CD4-positive, alpha-beta T cell (primary cell): ENCODE measurements around the gene HM13. TPM values are rescaled to one million over a fixed set of nuclear protein-coding genes. Genes with fewer than 3 reads are reported as not detected.
"Not testable (repeated sequence)": the region's sequence is repeated elsewhere in the genome, so short reads cannot be mapped to it uniquely, and the experiment has no call there.

Experiments
- ATAC-seq: fragments of 200-7000 bp; cut with Tn5 transposase; one replicate; pipeline ENCODE4 v1.10.0; 2022; ENCODE audit warnings: mild to moderate bottlenecking; ENCODE audit not compliant: poor library complexity
- CTCF ChIA-PET: fragments of 350-600 bp; sonication (Branson Sonifier 250); formaldehyde crosslinking; loops from one replicate; lab custom pipeline; 2021; ENCODE audit warnings: antibody characterized with exemption, inconsistent platforms; lab: Charles Lee
- POLR2A ChIA-PET: fragments of 350-600 bp; sonication (Branson Sonifier 250); formaldehyde crosslinking; loops from one replicate; lab custom pipeline; 2021; ENCODE audit warnings: antibody characterized with exemption, inconsistent platforms; lab: Charles Lee
- DNase-seq, 14 experiments: peaks; one replicate each; pipeline ENCODE4 v3.0.0-alpha.2; 2013 to 2020; ENCODE audit warnings: mixed read lengths in 2 of 14
- H3K27ac ChIP-seq, 2 donors: one replicate each; pipeline versions ENCODE4 v1.5.1 to v1.7.0; 2013; ENCODE audit warnings: low read length in 2 of 2, low read depth in 1 of 2, mild to moderate bottlenecking in 1 of 2
- H3K27me3 ChIP-seq, 2 experiments: 1 replicate in 1 of 2; 2 replicates in 1 of 2; pipeline versions ENCODE4 v1.6.1 to v1.7.0; 2013; ENCODE audit warnings: low read length in 2 of 2, control low read depth in 1 of 2, mild to moderate bottlenecking in 1 of 2, moderate library complexity in 1 of 2; ENCODE audit not compliant: insufficient read depth in 2 of 2, control insufficient read depth in 1 of 2
- H3K36me3 ChIP-seq: one replicate; pipeline ENCODE4 v1.6.1; 2013; ENCODE audit warnings: low read length, control low read depth; ENCODE audit not compliant: insufficient read depth
- H3K4me1 ChIP-seq: one replicate; pipeline ENCODE4 v1.6.1; 2013; ENCODE audit warnings: low read length, control low read depth; ENCODE audit not compliant: insufficient read depth
- H3K4me3 ChIP-seq: one replicate; pipeline ENCODE4 v1.5.1; 2013; ENCODE audit warnings: mild to moderate bottlenecking, low read length, moderate library complexity
- H3K9me3 ChIP-seq, 2 experiments: 1 replicate in 1 of 2; 2 replicates in 1 of 2; pipeline versions ENCODE4 v1.6.1 to v1.7.0; 2013; ENCODE audit warnings: low read length in 2 of 2, mild to moderate bottlenecking in 2 of 2, control low read depth in 1 of 2, moderate library complexity in 1 of 2; ENCODE audit not compliant: control insufficient read depth in 1 of 2, insufficient read depth in 1 of 2
- H3K27ac Mint-ChIP-seq: one replicate; pipeline ENCODE4 v1.8.0; 2020; ENCODE audit warnings: mixed read lengths
- H3K27me3 Mint-ChIP-seq: one replicate; pipeline ENCODE4 v1.8.0; 2021; ENCODE audit warnings: mixed read lengths
- H3K36me3 Mint-ChIP-seq: one replicate; pipeline ENCODE4 v1.8.0; 2021; ENCODE audit warnings: low read depth, mixed read lengths
- H3K4me1 Mint-ChIP-seq: one replicate; pipeline ENCODE4 v1.8.0; 2021; ENCODE audit warnings: low read depth, mixed read lengths
- H3K4me3 Mint-ChIP-seq: one replicate; pipeline ENCODE4 v1.8.0; 2020; ENCODE audit warnings: mild to moderate bottlenecking, mixed read lengths
- H3K9me3 Mint-ChIP-seq: one replicate; pipeline ENCODE4 v1.8.0; 2020; ENCODE audit warnings: mixed read lengths
- intact Hi-C, 2 experiments: fragments of 100-400 bp; cut with DNase I in 1 of 2; cut with micrococcal nuclease in 1 of 2; formaldehyde crosslinking; loops; one replicate each; pipeline versions ENCODE4 v1.15.1 to v1.9.0; 2023 to 2025; cut with DNase I, micrococcal nuclease
- total RNA-seq, 174 experiments: library from RNA in 2 of 174; stranded (reverse) in 2 of 174; gene quantifications; one replicate each; pipeline ENCODE4 v1.2.3 and lab custom pipeline; 2021 to 2026
- TF ChIP-seq, protein P1 (sequence below): fragments of 200-600 bp; IDR thresholded peaks from one replicate; pipeline ENCODE4 v1.8.0; 2022; ENCODE audit warnings: antibody characterized with exemption, mild to moderate bottlenecking

HM13 gene
- total RNA-seq, 2 experiments from 2014 or later, result 97.8 to 113 TPM

DNA sequence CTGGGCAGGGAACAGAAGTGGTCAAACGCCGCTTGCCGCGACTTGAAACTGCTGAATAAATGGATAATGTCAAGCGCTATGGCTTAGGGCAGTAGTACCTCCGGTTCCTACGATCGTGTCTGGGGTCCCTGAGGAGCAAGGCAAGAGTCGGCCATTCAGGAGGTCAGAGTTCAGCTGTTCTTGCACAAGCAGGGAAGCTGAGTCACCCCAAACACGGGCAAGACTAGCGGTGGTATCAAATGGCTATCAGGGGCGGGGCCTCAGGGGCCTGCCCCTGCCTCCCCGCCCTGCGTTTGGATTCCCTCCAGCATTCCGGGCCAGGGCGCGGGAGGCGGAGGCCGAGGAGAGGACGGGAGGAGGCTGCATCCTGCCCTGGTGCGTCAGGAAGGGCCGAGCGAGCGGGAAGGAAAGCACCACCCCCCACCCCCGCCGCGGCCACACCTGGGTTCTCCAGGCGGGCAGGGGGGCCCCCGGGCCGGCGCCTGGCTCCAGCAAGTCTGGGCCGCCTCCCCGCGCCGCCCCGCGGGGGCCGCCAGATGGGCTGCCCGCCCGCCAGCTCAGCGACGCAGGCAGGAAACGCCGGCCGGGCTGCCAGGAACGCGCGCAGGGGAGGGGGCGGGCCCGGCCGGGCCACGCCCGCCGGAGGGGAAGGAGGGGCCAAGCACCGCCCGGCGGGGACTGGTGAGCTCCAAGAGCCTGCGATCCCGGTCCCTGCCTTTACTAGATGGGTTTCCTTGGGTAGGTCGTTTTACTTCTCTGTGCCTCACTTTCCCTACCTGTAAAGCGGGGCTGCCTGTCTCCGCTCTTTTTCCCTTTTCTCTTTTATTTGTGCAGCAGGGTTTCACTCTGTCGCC lies 58.7 kb downstream of the HM13 start:
- ChIA-PET CTCF (interaction anchor here (1.1 to 16.9 kb wide), 7 partner anchors 10 to 151 kb away, joined by 3 to 347 read pairs (median 5); partner anchors contain the start of gene ID1), POLR2A (interaction anchor here (0.7 to 3.2 kb wide), 18 partner anchors 10 to 151 kb away, joined by 3 to 57 read pairs (median 4); partner anchors contain the start of genes BCL2L1, HM13 and ID1)
- Histone ChIP-seq H3K36me3 (peaks cover 13% of the 10 kb centered on the region), H3K4me3 (peak overlapping the region; percentile 74), H3K27me3 (no peaks in the 10 kb centered on the region), H3K4me1 (peaks cover 20% of the 10 kb centered on the region), H3K27ac (peak overlapping the region; percentile 37 to 76), H3K9me3 (no peaks in the 10 kb centered on the region)
- H3K4me1 Mint-ChIP-seq, result peaks cover 26% of the 10 kb centered on the region
- intact Hi-C loops, result loop anchor here in 1 of 2 experiments (1.0 to 5.0 kb wide), 2 partner anchors 32 to 149 kb away; partner anchors contain the start of genes BCL2L1 and ID1
- peak; percentile 75 to 94 (median 85) for DNase-seq
- peaks cover 10% of the 10 kb centered on the region for H3K36me3 Mint-ChIP-seq
- TF ChIP-seq, protein P1, sequence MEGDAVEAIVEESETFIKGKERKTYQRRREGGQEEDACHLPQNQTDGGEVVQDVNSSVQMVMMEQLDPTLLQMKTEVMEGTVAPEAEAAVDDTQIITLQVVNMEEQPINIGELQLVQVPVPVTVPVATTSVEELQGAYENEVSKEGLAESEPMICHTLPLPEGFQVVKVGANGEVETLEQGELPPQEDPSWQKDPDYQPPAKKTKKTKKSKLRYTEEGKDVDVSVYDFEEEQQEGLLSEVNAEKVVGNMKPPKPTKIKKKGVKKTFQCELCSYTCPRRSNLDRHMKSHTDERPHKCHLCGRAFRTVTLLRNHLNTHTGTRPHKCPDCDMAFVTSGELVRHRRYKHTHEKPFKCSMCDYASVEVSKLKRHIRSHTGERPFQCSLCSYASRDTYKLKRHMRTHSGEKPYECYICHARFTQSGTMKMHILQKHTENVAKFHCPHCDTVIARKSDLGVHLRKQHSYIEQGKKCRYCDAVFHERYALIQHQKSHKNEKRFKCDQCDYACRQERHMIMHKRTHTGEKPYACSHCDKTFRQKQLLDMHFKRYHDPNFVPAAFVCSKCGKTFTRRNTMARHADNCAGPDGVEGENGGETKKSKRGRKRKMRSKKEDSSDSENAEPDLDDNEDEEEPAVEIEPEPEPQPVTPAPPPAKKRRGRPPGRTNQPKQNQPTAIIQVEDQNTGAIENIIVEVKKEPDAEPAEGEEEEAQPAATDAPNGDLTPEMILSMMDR, result no peak
- no peaks in the 10 kb centered on the region for H3K27me3 Mint-ChIP-seq
- peak overlapping the region; percentile 90 for H3K4me3 Mint-ChIP-seq
- peak; percentile 89 for ATAC-seq
- peak overlapping the region; percentile 89 for H3K27ac Mint-ChIP-seq
- no peaks in the 10 kb centered on the region for H3K9me3 Mint-ChIP-seq

DNA sequence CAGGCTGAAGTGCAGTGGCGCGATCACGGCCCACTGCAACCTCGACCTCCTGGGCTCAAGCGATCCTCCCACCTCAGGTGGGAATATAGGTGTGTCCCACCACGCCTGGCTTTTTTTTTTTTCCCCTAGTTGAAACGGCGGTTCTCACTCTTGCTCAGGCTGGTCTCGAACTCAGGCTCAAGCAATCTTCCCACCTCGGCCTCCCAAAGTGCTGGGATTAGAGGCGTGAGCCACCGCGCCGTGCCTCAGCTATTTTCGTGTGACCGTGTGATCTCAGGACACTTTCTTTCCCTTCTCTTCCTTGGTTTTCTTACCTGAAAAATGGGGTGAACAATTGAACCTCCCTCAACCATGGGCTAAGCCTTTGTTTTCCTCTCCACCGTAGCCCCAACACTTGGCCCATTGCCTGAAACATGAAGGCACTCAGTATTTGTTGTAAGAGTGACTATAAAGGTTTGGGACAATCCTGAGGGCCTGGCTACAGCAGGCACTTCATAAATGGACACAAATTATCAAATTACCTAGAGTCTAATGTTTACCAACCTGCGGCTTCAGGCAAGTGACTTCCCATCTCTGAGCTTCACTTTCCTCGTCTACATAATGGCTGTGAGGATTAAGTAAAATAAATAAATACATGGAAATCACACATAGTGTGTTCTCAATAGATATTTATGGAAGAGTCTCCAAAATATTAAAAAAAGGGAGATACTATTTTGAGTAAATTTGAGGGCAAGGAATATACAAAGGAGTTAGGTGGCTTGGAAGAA lies 59.5 kb downstream of the HM13 start:
- POLR2A ChIA-PET, result interaction anchor here (0.7 to 3.2 kb wide), 15 partner anchors 9 to 150 kb away, joined by 3 to 57 read pairs (median 3); partner anchors contain the start of genes HM13 and ID1
- H3K9me3 ChIP-seq, result no peaks in the 10 kb centered on the region
- intact Hi-C loops, result loop anchor here in 1 of 2 experiments (1.0 to 5.0 kb wide), 2 partner anchors 32 to 149 kb away; partner anchors contain the start of genes BCL2L1 and ID1
- no peaks in the 10 kb centered on the region for H3K9me3 Mint-ChIP-seq
- peaks cover 26% of the 10 kb centered on the region for H3K4me1 Mint-ChIP-seq
- CTCF ChIA-PET, result interaction anchor here (1.1 to 16.9 kb wide), 6 partner anchors 11 to 150 kb away, joined by 3 to 347 read pairs (median 8); no protein-coding TSS in a partner anchor
- peaks cover 5% of the 10 kb centered on the region for H3K36me3 ChIP-seq
- H3K27ac Mint-ChIP-seq, result peak overlapping the region; percentile 89
- ATAC-seq, result no peak
- peaks cover 20% of the 10 kb centered on the region for H3K4me1 ChIP-seq
- H3K27me3 Mint-ChIP-seq, result no peaks in the 10 kb centered on the region
- peak overlapping the region in 1 of 2 donors; percentile 32 for H3K27ac ChIP-seq
- no peak for DNase-seq
- H3K4me3 Mint-ChIP-seq, result peak overlapping the region; percentile 86
- H3K27me3 ChIP-seq, result no peaks in the 10 kb centered on the region
- H3K36me3 Mint-ChIP-seq, result peaks cover 8% of the 10 kb centered on the region
- TF ChIP-seq, protein P1, result no peak
- peak overlapping the region; percentile 74 for H3K4me3 ChIP-seq

DNA sequence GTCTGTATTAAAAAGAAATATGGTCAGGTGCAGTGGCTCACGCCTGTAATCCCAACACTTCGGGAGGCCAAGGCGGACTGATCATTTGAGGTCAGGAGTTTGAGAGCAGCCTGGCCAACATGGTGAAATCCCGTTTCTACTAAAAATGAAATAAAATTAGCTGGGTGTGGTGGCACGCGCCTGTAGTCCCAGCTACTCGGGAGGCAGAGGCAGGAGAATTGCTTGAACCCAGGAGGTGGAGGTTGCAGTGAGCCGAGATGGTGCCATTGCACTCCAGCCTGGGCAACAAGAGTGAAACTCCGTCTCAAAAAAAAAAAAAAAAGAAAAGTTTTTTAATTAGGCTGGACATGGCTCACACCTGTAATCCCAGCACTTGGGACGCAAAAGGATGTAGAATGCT lies 60.7 kb downstream of the HM13 start:
- H3K27me3 Mint-ChIP-seq, ATAC-seq, POLR2A ChIA-PET, H3K27ac Mint-ChIP-seq, H3K27me3 ChIP-seq, H3K36me3 ChIP-seq, H3K4me3 Mint-ChIP-seq, H3K36me3 Mint-ChIP-seq, H3K9me3 Mint-ChIP-seq, H3K4me3 ChIP-seq, H3K27ac ChIP-seq, H3K9me3 ChIP-seq, DNase-seq: not testable (repeated sequence)
- H3K4me1 ChIP-seq, result peaks cover 20% of the 10 kb centered on the region
- H3K4me1 Mint-ChIP-seq, result peaks cover 26% of the 10 kb centered on the region
- intact Hi-C loops, result loop anchor here in 1 of 2 experiments (5.0 kb wide), 1 partner anchor 147 kb away; the partner anchor contains the start of gene BCL2L1
- CTCF ChIA-PET, result interaction anchor here (16.9 kb wide), 1 partner anchor 36 kb away, joined by 347 read pairs; no protein-coding TSS in a partner anchor
